Measurements from ENCODE around the gene HARBI1. TPM values are rescaled to one million over a fixed set of nuclear protein-coding genes. Genes with fewer than 3 reads are reported as not detected.

HARBI1 gene
- total and polyA plus RNA-seq, 2 experiments from 2014 or later = 2.2 to 9.8 TPM

DNA sequence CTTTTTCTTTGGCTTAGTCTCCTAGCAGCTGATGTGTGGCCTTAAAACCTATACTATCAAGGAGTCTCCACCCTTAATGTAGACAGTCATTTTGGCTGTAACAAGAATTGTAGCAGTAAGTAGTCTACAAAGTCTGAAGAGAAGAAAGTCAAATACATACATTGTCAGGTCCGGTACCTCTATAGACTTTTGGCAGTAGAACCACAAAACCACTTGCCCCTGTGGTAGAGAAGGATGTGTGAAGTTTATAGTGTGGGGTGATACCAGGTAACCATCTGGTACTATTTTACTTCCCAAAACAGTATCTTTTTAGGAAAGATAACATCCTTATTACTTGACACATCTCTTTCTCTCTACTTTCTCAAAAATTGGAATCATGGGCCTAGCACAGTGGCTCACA is 15.5 kb upstream of the HARBI1 start:
- Histone ChIP-seq H3K4me3 (no peak overlapping the region), H3K36me3 (no peaks in the 10 kb centered on the region), H3K9me3 (ENCODE audit: low read depth) (no peaks in the 10 kb centered on the region), H3K4me1 (ENCODE audit: low read depth) (no peaks in the 10 kb centered on the region), H3K27ac (no peak overlapping the region), H3K27me3 (no peaks in the 10 kb centered on the region)
- DNase-seq (ENCODE audit: low read depth in 1 of 2, low spot score in 1 of 2) = no peak
- no peak for TF ChIP-seq CTCF (IDR thresholded peaks at IDR 0.05; ENCODE audit: low read depth, low read length)

DNA sequence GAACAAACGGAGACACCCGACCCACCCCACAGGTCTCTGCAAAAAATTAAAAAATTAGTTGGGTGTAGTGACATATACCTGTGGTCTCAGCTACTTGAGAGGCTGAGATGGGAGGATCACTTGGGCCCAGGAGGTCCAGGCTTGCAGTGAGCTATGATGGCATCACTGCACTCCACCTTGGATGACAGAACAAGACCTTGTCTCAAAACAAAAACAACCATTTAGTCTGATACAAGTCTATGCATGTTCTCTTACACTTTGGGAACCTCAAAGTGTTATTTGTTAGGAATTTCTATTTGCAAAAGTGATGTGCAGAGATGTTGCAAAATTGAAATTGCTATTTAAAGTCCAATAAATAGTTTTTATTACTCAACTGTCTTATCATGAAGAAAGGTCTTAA is 14.6 kb upstream of the HARBI1 start:
- no peaks in the 10 kb centered on the region for H3K9me3 ChIP-seq (ENCODE audit: low read depth)
- DNase-seq (ENCODE audit: low read depth in 1 of 2, low spot score in 1 of 2) = no peak
- no peak overlapping the region for H3K4me3 ChIP-seq
- no peak for TF ChIP-seq CTCF (IDR thresholded peaks at IDR 0.05; ENCODE audit: low read depth, low read length)
- no peaks in the 10 kb centered on the region for H3K4me1 ChIP-seq (ENCODE audit: low read depth)
- H3K27ac ChIP-seq = no peak overlapping the region
- no peaks in the 10 kb centered on the region for H3K36me3 ChIP-seq
- no peaks in the 10 kb centered on the region for H3K27me3 ChIP-seq

DNA sequence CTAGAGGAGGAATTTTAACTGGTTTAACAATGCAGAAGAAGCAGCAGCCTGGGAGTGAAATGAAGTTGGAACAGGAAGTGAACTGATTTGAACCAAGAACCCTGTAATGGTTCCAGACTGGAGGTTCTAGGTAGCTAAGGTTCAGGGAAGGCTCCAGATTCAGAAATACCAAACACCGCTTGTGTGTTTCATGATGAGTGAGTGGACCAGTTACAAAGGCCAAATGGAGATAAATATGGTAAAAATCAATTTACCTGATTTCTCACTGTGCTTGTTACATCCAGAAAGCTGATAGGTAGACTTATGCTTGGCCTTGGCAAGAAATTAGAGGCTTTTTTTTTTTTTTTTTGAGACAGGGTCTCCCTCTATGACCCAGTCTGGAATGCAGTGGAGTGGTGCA is 13.2 kb upstream of the HARBI1 start:
- no peaks in the 10 kb centered on the region for H3K27me3 ChIP-seq
- H3K36me3 ChIP-seq = peaks cover 7% of the 10 kb centered on the region
- no peak for TF ChIP-seq CTCF (IDR thresholded peaks at IDR 0.05; ENCODE audit: low read depth, low read length)
- no peaks in the 10 kb centered on the region for H3K4me1 ChIP-seq (ENCODE audit: low read depth)
- H3K4me3 ChIP-seq = no peak overlapping the region
- DNase-seq (ENCODE audit: low read depth in 1 of 2, low spot score in 1 of 2) = no peak
- no peaks in the 10 kb centered on the region for H3K9me3 ChIP-seq (ENCODE audit: low read depth)
- no peak overlapping the region for H3K27ac ChIP-seq

DNA sequence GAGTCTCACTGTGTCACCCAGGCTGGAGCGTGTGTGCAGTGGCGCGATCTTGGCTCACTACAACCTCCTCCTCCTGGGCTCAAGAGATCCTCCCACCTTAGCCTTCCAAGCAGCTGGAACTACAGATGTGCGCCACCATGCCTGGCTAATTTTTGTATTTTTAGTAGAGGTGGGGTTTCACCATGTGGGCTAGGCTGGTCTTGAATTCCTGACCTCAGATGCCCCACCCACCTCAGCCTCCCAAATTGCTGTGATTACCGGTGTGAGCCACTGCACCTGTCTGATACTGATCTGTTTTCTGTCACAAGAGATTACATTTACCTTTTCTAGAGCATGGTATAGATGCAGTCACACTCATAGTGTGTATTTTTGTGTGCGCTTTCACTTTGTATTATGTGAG is 11.9 kb upstream of the HARBI1 start:
- no peak for DNase-seq (ENCODE audit: low read depth in 1 of 2, low spot score in 1 of 2)
- peaks cover 10% of the 10 kb centered on the region for H3K36me3 ChIP-seq
- no peaks in the 10 kb centered on the region for H3K27me3 ChIP-seq
- H3K4me1 ChIP-seq (ENCODE audit: low read depth) = no peaks in the 10 kb centered on the region
- no peak overlapping the region for H3K4me3 ChIP-seq
- TF ChIP-seq CTCF (IDR thresholded peaks at IDR 0.05; ENCODE audit: low read depth, low read length) = no peak
- H3K27ac ChIP-seq = no peak overlapping the region
- no peaks in the 10 kb centered on the region for H3K9me3 ChIP-seq (ENCODE audit: low read depth)

DNA sequence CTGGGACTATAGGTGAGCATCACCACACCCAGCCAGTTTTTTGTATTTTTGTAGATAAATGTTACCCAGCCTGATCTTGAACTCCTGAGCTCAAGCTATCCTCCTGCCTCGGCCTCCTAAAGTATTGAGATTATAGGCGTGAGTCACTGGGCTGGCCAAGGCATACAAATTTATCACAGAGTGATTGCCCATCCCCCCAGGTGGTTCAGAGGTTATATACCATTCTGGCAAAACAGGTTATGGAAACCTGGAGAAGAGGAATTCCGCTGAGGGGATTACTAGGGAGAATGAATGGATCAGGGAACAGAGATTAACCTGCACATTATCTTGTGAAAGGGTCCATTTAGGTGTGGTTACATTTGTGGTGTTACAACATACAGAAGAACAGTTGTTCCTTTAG is 8.4 kb upstream of the HARBI1 start:
- H3K36me3 ChIP-seq = peaks cover 14% of the 10 kb centered on the region
- no peaks in the 10 kb centered on the region for H3K4me1 ChIP-seq (ENCODE audit: low read depth)
- no peaks in the 10 kb centered on the region for H3K9me3 ChIP-seq (ENCODE audit: low read depth)
- no peak overlapping the region for H3K4me3 ChIP-seq
- TF ChIP-seq CTCF (IDR thresholded peaks at IDR 0.05; ENCODE audit: low read depth, low read length) = no peak
- no peak for DNase-seq (ENCODE audit: low read depth in 1 of 2, low spot score in 1 of 2)
- H3K27ac ChIP-seq = no peak overlapping the region
- no peaks in the 10 kb centered on the region for H3K27me3 ChIP-seq

GRCh38 chr11:46618837-46619236 is 1.8 kb upstream of the HARBI1 start:
- H3K27ac ChIP-seq = no peak overlapping the region
- DNase-seq (ENCODE audit: low read depth in 1 of 2, low spot score in 1 of 2) = no peak
- TF ChIP-seq CTCF (IDR thresholded peaks at IDR 0.05; ENCODE audit: low read depth, low read length) = no peak
- H3K9me3 ChIP-seq (ENCODE audit: low read depth) = no peaks in the 10 kb centered on the region
- H3K4me1 ChIP-seq (ENCODE audit: low read depth) = peaks cover 9% of the 10 kb centered on the region
- peak overlapping the region; percentile 95 for H3K4me3 ChIP-seq
- peaks cover 4% of the 10 kb centered on the region for H3K36me3 ChIP-seq
- no peaks in the 10 kb centered on the region for H3K27me3 ChIP-seq

Measured in cardiac muscle cell (in vitro differentiated cells and primary cell).